Measurements from ENCODE around the gene XRN1.
"Not testable (repeated sequence)": the region's sequence is repeated elsewhere in the genome, so short reads cannot be mapped to it uniquely, and the experiment has no call there.

DNA sequence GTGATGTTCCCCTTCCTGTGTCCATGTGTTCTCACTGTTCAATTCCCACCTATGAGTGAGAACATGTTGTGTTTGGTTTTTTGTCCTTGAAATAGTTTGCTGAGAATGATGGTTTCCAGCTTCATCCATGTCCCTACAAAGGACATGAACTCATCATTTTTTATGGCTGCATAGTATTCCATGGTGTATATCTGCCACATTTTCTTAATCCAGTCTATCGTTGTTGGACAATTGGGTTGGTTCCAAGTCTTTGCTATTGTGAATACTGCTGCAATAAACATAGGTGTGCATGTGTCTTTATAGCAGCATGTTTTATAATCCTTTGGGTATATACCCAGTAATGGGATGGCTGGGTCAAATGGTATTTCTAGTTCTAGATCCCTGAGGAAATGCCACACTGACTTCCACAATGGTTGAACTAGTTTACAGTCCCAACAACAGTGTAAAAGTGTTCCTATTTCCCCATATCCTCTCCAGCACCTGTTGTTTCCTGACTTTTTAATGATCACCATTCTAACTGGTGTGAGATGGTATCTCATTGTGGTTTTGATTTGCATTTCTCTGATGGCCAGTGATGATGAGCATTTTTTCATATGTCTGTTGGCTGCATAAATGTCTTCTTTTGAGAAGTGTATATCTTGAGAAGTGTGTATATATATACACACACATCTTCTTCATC is 123.4 kb downstream of the XRN1 start:
- not testable (repeated sequence) for TF ChIP-seq POLR2A (IDR thresholded peaks at IDR 0.05; ENCODE audit: low read length); GATA1 (IDR thresholded peaks at IDR 0.05; ENCODE audit: low read depth, low read length)
